Lower leg skin (tissue), 3 donors: Measurements from ENCODE around the gene FBXL14.

Experiments
- CTCF ChIP-seq, 3 donors: fragments of 450-650 bp; IDR thresholded peaks; one replicate each; pipeline ENCODE4 v1.5.1; 2016; ENCODE audit warnings: antibody characterized with exemption in 3 of 3, mild to moderate bottlenecking in 3 of 3, moderate library complexity in 2 of 3
- POLR2A ChIP-seq, 2 donors: fragments of 450-650 bp; IDR thresholded peaks; one replicate each; pipeline ENCODE4 v1.6.1; 2016 to 2017; ENCODE audit warnings: antibody characterized with exemption in 2 of 2, mild to moderate bottlenecking in 1 of 2, moderate library complexity in 1 of 2

GRCh38 chr12:1576410-1577241 is 17.8 kb downstream of the FBXL14 start:
- TF ChIP-seq POLR2A (IDR thresholded peaks at IDR 0.05) (no peak), CTCF (IDR thresholded peaks at IDR 0.05) (no peak)
